Measurements from ENCODE around the gene SNED1.

- TF ChIP-seq CTCF (IDR thresholded peaks at IDR 0.05 in 4 of 5, conservative IDR thresholded peaks at IDR 0.05 in 1 of 5): no peak
- TF ChIP-seq POLR2A (IDR thresholded peaks at IDR 0.05): no peak
Measured at GRCh38 chr2:241030333-241030680, 31.9 kb downstream of the SNED1 start.

All from gastrocnemius medialis (tissue), 4 donors.